ENCODE measurements around the gene MYO7A. TPM values are rescaled to one million over a fixed set of nuclear protein-coding genes. Genes with fewer than 3 reads are reported as not detected.

The MYO7A gene
- total and polyA plus RNA-seq, 2 experiments from 2014 or later: not detected

DNA sequence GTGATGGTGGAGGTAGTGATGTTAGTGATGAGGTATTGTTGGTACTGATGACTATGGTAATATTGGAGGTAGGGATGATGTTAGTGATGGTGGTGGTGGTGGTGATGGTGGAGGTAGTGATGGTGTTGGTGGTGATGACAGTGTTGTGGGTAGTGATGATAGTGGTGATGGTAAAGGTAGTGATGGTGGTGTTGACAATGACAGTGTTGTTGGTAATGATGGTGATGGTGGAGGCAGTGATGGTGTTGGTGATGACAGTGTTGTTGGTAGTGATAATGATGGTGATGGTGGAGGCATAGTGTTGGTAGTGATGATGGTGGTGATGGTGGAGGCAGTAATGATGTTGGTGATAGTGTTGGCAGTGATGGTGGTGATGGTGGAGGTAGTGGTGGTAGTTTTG, 65.1 kb downstream of the MYO7A start:
- no peak for TF ChIP-seq EZH2 (IDR thresholded peaks at IDR 0.05; ENCODE audit: insufficient read depth, poor library complexity, severe bottlenecking)
- no peak for TF ChIP-seq EZH2phosphoT487 (IDR thresholded peaks at IDR 0.05; ENCODE audit: insufficient read depth, low read depth)
- Histone ChIP-seq H3K9me3 (ENCODE audit: low read depth) (no peaks in the 10 kb centered on the region), H3K27me3 (replicated peaks; ENCODE audit: insufficient read depth) (no peaks in the 10 kb centered on the region), H3K9me2 (ENCODE audit: insufficient read depth) (no peaks in the 10 kb centered on the region), H3K79me2 (ENCODE audit: insufficient read depth) (no peaks in the 10 kb centered on the region), H3K27ac (no peak overlapping the region), H3K4me1 (ENCODE audit: insufficient read depth) (no peaks in the 10 kb centered on the region), H3K9ac (no peak overlapping the region), H3K4me3 (no peak overlapping the region), H3K4me2 (ENCODE audit: unreplicated experiment) (no peak overlapping the region), H3K36me3 (ENCODE audit: low read depth) (no peaks in the 10 kb centered on the region), H3F3A (ENCODE audit: insufficient read depth) (no peaks in the 10 kb centered on the region), H4K20me1 (ENCODE audit: insufficient read depth) (no peaks in the 10 kb centered on the region), H2AFZ (no peak overlapping the region)
- no peak for DNase-seq
- in situ Hi-C loops (cut with MboI): loop anchor here (10.0 kb wide), 1 partner anchor 422 kb away; no protein-coding TSS in a partner anchor

DNA sequence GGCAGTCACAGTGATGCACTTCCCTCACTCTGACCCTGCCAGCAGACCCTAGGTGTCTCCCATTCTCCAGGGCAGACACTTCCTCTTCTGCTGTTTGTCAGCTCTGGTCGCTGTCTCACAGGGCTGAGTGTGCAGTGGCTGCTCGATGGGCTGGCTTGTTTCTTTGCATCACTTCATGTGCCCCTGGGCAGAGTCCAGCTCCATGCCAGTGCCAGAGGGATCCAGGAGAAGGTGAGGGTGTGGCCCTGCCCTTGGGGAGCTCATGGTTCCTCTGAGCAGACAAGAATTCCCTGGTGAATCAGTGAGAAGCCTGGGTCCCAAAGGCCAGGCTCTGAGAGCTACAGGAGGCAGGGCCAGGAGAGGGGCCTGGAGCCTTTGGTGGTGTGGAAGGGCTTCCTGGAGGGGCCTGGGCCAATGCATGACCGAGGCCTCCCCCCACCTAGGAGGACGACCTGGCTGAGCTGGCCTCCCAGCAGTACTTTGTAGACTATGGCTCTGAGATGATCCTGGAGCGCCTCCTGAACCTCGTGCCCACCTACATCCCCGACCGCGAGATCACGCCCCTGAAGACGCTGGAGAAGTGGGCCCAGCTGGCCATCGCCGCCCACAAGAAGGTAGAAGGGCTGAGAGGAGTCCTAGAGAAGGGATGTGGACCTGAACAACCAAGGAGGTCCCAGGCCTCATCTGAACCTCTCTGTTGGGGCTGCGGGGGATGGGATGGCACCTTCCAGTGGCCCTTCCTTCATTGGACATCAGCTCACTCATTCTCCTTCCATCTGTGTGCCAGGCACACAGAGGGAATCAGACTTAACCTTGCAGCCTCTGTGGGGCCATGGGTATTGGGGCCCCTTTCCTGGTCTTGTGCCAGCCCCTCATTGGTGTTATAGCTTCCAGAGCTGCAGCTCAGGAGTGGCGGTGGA, 66.1 kb downstream of the MYO7A start:
- Histone ChIP-seq H3K4me2 (ENCODE audit: unreplicated experiment) (no peak overlapping the region), H3K9me3 (ENCODE audit: low read depth) (no peaks in the 10 kb centered on the region), H3K36me3 (ENCODE audit: low read depth) (no peaks in the 10 kb centered on the region), H3K9ac (no peak overlapping the region), H3K4me1 (ENCODE audit: insufficient read depth) (no peaks in the 10 kb centered on the region), H3K79me2 (ENCODE audit: insufficient read depth) (no peaks in the 10 kb centered on the region), H3K27me3 (replicated peaks; ENCODE audit: insufficient read depth) (no peaks in the 10 kb centered on the region), H3K9me2 (ENCODE audit: insufficient read depth) (no peaks in the 10 kb centered on the region), H3F3A (ENCODE audit: insufficient read depth) (no peaks in the 10 kb centered on the region), H3K4me3 (no peak overlapping the region), H2AFZ (no peak overlapping the region), H4K20me1 (ENCODE audit: insufficient read depth) (no peaks in the 10 kb centered on the region), H3K27ac (no peak overlapping the region)
- TF ChIP-seq EZH2 (IDR thresholded peaks at IDR 0.05; ENCODE audit: insufficient read depth, poor library complexity, severe bottlenecking) (no peak), EZH2phosphoT487 (IDR thresholded peaks at IDR 0.05; ENCODE audit: insufficient read depth, low read depth) (no peak)
- in situ Hi-C loops (cut with MboI): loop anchor here (10.0 kb wide), 1 partner anchor 421 kb away; no protein-coding TSS in a partner anchor
- WGBS, 2 experiments (ENCODE audit: low coverage in 1 of 2, low lambda C conversion rate in 2 of 2, missing lambda C conversion rate in 2 of 2): 82 to 83% methylated on average over 15 of the region's 15 CpGs
- no peak for DNase-seq

DNA sequence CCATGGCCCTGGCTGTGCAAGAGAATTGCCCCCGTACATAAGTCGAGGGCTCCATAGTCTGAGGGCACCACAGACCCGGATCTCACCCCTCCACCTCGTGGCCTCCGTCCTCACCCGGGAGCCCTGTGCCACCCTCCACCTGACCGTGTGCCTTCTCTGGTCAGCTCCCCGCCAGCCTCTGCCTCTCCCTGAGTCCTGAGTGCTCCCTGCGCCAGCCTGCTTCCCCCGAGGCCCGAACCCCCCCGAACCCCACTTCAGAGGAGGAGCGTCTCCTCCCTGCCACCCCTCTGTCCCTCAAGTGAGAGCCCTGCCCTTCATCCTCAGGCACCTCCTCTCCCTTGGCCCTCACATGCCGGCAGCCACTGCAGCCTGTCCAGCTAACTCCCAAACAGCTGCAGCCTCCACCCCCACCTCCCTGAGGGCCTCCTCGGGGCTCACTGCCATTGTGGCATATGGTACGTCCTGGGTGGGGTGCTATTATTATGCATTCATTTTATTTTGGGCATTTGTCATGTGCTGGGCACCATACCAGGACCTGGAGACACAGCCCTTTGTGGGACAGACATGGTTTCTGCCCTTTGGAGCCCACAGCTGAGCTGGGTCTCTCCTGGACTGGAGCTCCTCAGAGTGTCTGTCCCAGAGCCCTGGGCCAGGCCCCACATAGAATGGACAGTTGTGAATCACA, 67.2 kb downstream of the MYO7A start:
- H3F3A ChIP-seq (ENCODE audit: insufficient read depth): no peaks in the 10 kb centered on the region
- H3K4me1 ChIP-seq (ENCODE audit: insufficient read depth): no peaks in the 10 kb centered on the region
- H4K20me1 ChIP-seq (ENCODE audit: insufficient read depth): no peaks in the 10 kb centered on the region
- H3K27ac ChIP-seq: no peak overlapping the region
- in situ Hi-C loops (cut with MboI): loop anchor here (10.0 kb wide), 1 partner anchor 420 kb away; no protein-coding TSS in a partner anchor
- no peak overlapping the region for H2AFZ ChIP-seq
- H3K9ac ChIP-seq: no peak overlapping the region
- TF ChIP-seq EZH2phosphoT487 (IDR thresholded peaks at IDR 0.05; ENCODE audit: insufficient read depth, low read depth) (no peak), EZH2 (IDR thresholded peaks at IDR 0.05; ENCODE audit: insufficient read depth, poor library complexity, severe bottlenecking) (no peak)
- no peak overlapping the region for H3K4me3 ChIP-seq
- no peaks in the 10 kb centered on the region for H3K36me3 ChIP-seq (ENCODE audit: low read depth)
- no peak for DNase-seq
- no peaks in the 10 kb centered on the region for H3K79me2 ChIP-seq (ENCODE audit: insufficient read depth)
- H3K4me2 ChIP-seq (ENCODE audit: unreplicated experiment): no peak overlapping the region
- no peaks in the 10 kb centered on the region for H3K27me3 ChIP-seq (replicated peaks; ENCODE audit: insufficient read depth)
- H3K9me3 ChIP-seq (ENCODE audit: low read depth): no peaks in the 10 kb centered on the region
- WGBS, 2 experiments (ENCODE audit: low coverage in 1 of 2, low lambda C conversion rate in 2 of 2, missing lambda C conversion rate in 2 of 2): 59 to 60% methylated on average over 14 to 16 of the region's 16 CpGs
- H3K9me2 ChIP-seq (ENCODE audit: insufficient read depth): no peaks in the 10 kb centered on the region

GRCh38 chr11:77196961-77197360, 68.9 kb downstream of the MYO7A start:
- Histone ChIP-seq H3K27me3 (replicated peaks; ENCODE audit: insufficient read depth) (no peaks in the 10 kb centered on the region), H3K4me3 (no peak overlapping the region), H3K9ac (no peak overlapping the region), H3K27ac (no peak overlapping the region), H3K79me2 (ENCODE audit: insufficient read depth) (no peaks in the 10 kb centered on the region), H3K9me3 (ENCODE audit: low read depth) (no peaks in the 10 kb centered on the region), H3K36me3 (ENCODE audit: low read depth) (no peaks in the 10 kb centered on the region), H2AFZ (no peak overlapping the region), H3K4me1 (ENCODE audit: insufficient read depth) (no peaks in the 10 kb centered on the region), H3K9me2 (ENCODE audit: insufficient read depth) (no peaks in the 10 kb centered on the region), H4K20me1 (ENCODE audit: insufficient read depth) (no peaks in the 10 kb centered on the region), H3F3A (ENCODE audit: insufficient read depth) (no peaks in the 10 kb centered on the region), H3K4me2 (ENCODE audit: unreplicated experiment) (no peak overlapping the region)
- TF ChIP-seq EZH2 (IDR thresholded peaks at IDR 0.05; ENCODE audit: insufficient read depth, poor library complexity, severe bottlenecking) (no peak), EZH2phosphoT487 (IDR thresholded peaks at IDR 0.05; ENCODE audit: insufficient read depth, low read depth) (no peak)
- 84 to 86% methylated on average over 8 of the region's 8 CpGs for WGBS, 2 experiments (ENCODE audit: low coverage in 1 of 2, low lambda C conversion rate in 2 of 2, missing lambda C conversion rate in 2 of 2)
- in situ Hi-C loops (cut with MboI): loop anchor here (10.0 kb wide), 1 partner anchor 418 kb away; no protein-coding TSS in a partner anchor
- no peak for DNase-seq
